OCI-LY7 (cell line): ENCODE results near the gene MAGEF1. TPM values are rescaled to one million over a fixed set of nuclear protein-coding genes. Genes with fewer than 3 reads are reported as not detected.

ENCODE experiments used
- BruUV-seq: library from RNA; stranded (reverse); fragments of 400-500 nt; replicated peaks from 2 replicates; lab custom pipeline; 2021; lab: Mats Ljungman, UMichigan
- CTCF ChIA-PET: fragments of 300-600 bp; sonication (Branson Sonifier 250); formaldehyde crosslinking; loops from one replicate; lab custom pipeline; 2022; ENCODE audit warnings: antibody characterized with exemption; ENCODE audit not compliant: unreplicated experiment; lab: Charles Lee
- POLR2A ChIA-PET: fragments of 300-600 bp; sonication (Branson Sonifier 250); formaldehyde crosslinking; loops from one replicate; lab custom pipeline; 2022; ENCODE audit warnings: antibody characterized with exemption; lab: Charles Lee
- DNase-seq: peaks from one replicate; pipeline ENCODE4 v3.0.0-alpha.2; 2015; ENCODE audit warnings: low spot score
- H2AFZ ChIP-seq: fragments of 200-600 bp; sonication (generic), shearing (Covaris generic); 2 replicates; pipeline ENCODE4 v1.6.1; 2014; ENCODE audit warnings: mild to moderate bottlenecking, antibody characterized with exemption, low read length, moderate library complexity
- H3K27ac ChIP-seq: fragments of 200-600 bp; sonication (generic); 2 replicates; pipeline ENCODE4 v1.5.1; 2014; ENCODE audit warnings: mixed run types, low read depth, mild to moderate bottlenecking, moderate library complexity, low read length, inconsistent platforms; ENCODE audit not compliant: poor library complexity, severe bottlenecking
- H3K36me3 ChIP-seq: fragments of 200-600 bp; sonication (generic); 2 replicates; pipeline ENCODE4 v1.6.1; 2014; ENCODE audit warnings: mild to moderate bottlenecking, antibody characterized with exemption, low read length, moderate library complexity, mixed read lengths; ENCODE audit not compliant: insufficient read depth
- H3K4me1 ChIP-seq: fragments of 200-600 bp; sonication (generic); 2 replicates; pipeline ENCODE4 v1.5.1; 2014; ENCODE audit warnings: mild to moderate bottlenecking, low read length; ENCODE audit not compliant: insufficient read depth, poor library complexity, severe bottlenecking
- H3K4me2 ChIP-seq: fragments of 200-600 bp; sonication (generic); 2 replicates; pipeline ENCODE4 v1.6.1; 2014; ENCODE audit warnings: mild to moderate bottlenecking, low read length
- H3K4me3 ChIP-seq: fragments of 200-600 bp; sonication (generic); 2 replicates; pipeline ENCODE4 v1.5.1; 2014; ENCODE audit warnings: mild to moderate bottlenecking, low read depth, low read length; ENCODE audit not compliant: poor library complexity, severe bottlenecking
- H3K79me2 ChIP-seq: fragments of 200-600 bp; sonication (generic); 2 replicates; pipeline ENCODE4 v1.6.1; 2016; ENCODE audit warnings: low read depth, mild to moderate bottlenecking, low read length, moderate library complexity, mixed read lengths; ENCODE audit not compliant: insufficient read depth
- H3K9me2 ChIP-seq: fragments of 200-600 bp; sonication (generic); 2 replicates; pipeline ENCODE4 v1.6.1; 2016; ENCODE audit warnings: mild to moderate bottlenecking, low read length, mixed read lengths; ENCODE audit not compliant: insufficient read depth
- H3K9me3 ChIP-seq: fragments of 200-600 bp; sonication (generic); 2 replicates; pipeline ENCODE4 v1.6.1; 2014; ENCODE audit warnings: mild to moderate bottlenecking, mixed run types, low read length, mixed read lengths
- H4K20me1 ChIP-seq: fragments of 200-600 bp; sonication (generic); 2 replicates; pipeline ENCODE4 v1.6.1; 2014; ENCODE audit warnings: mild to moderate bottlenecking, antibody characterized with exemption, low read length, moderate library complexity, mixed read lengths; ENCODE audit not compliant: insufficient read depth
- CTCF ChIP-seq: fragments of 200-600 bp; sonication (generic); conservative IDR thresholded peaks from 2 replicates; pipeline ENCODE4 v1.5.1; 2014; ENCODE audit warnings: mild to moderate bottlenecking, antibody characterized with exemption, low read length, moderate library complexity, mixed read lengths
- EZH2phosphoT487 ChIP-seq: fragments of 200-600 bp; sonication (generic); IDR thresholded peaks from 2 replicates; pipeline ENCODE4 v1.6.1; 2018; ENCODE audit warnings: low read depth, borderline replicate concordance, mild to moderate bottlenecking, mixed run types, antibody characterized with exemption, low read length, moderate library complexity, mixed read lengths
- intact Hi-C: fragments of 100-400 bp; cut with micrococcal nuclease; formaldehyde crosslinking; loops from one replicate; pipeline ENCODE4 v1.10.0; 2022; ENCODE audit not compliant: unreplicated experiment
- total RNA-seq, 2 experiments: library from RNA; depleted of rRNA in 1 of 2; stranded (reverse); fragments of >200 nt in 1 of 2; shearing (Covaris generic) in 1 of 2; gene quantifications; 2 replicates each; pipeline ENCODE4 v1.2.3, GENCODE V29; 2014 to 2022

MAGEF1 gene
- total RNA-seq, 2 experiments from 2014 or later, result 29.2 to 47.8 TPM

- Histone ChIP-seq H3K36me3 (no peaks in the 10 kb centered on the region), H2AFZ (no peak overlapping the region), H3K9me2 (no peaks in the 10 kb centered on the region), H3K9me3 (no peaks in the 10 kb centered on the region), H3K4me2 (no peak overlapping the region), H4K20me1 (no peaks in the 10 kb centered on the region), H3K79me2 (no peaks in the 10 kb centered on the region), H3K4me3 (no peak overlapping the region), H3K4me1 (no peaks in the 10 kb centered on the region), H3K27ac (no peak overlapping the region)
- TF ChIP-seq CTCF (no peak), EZH2phosphoT487 (no peak)
- no TSS peak for BruUV-seq
- ChIA-PET POLR2A (no interaction called here), CTCF (no interaction called here)
- intact Hi-C loops, result no loop called here
- no peak for DNase-seq
Measured at GRCh38 chr3:184688882-184689271, 23.0 kb downstream of the MAGEF1 start.

GRCh38 chr3:184688251-184688881, 23.5 kb downstream of the MAGEF1 start:
- Histone ChIP-seq H4K20me1 (no peaks in the 10 kb centered on the region), H3K4me3 (no peak overlapping the region), H3K79me2 (no peaks in the 10 kb centered on the region), H3K9me3 (no peaks in the 10 kb centered on the region), H3K36me3 (no peaks in the 10 kb centered on the region), H3K9me2 (no peaks in the 10 kb centered on the region), H3K27ac (no peak overlapping the region), H3K4me2 (no peak overlapping the region), H2AFZ (no peak overlapping the region), H3K4me1 (no peaks in the 10 kb centered on the region)
- ChIA-PET CTCF (interaction anchor here (0.6 kb wide), 1 partner anchor 50 kb away, joined by 9 read pairs; no protein-coding TSS in a partner anchor), POLR2A (interaction anchor here (1.0 kb wide), 1 partner anchor 125 kb away, joined by 3 read pairs; no protein-coding TSS in a partner anchor)
- TF ChIP-seq CTCF, result no peak
- no peak for TF ChIP-seq EZH2phosphoT487
- no peak for DNase-seq
- BruUV-seq, result no TSS peak
- intact Hi-C loops, result no loop called here

GRCh38 chr3:184687363-184688015, 24.4 kb downstream of the MAGEF1 start:
- ChIA-PET CTCF (interaction anchor here (0.6 kb wide), 1 partner anchor 51 kb away, joined by 9 read pairs; no protein-coding TSS in a partner anchor), POLR2A (interaction anchor here (1.0 kb wide), 1 partner anchor 126 kb away, joined by 3 read pairs; no protein-coding TSS in a partner anchor)
- no peaks in the 10 kb centered on the region for H3K4me1 ChIP-seq
- no peak for DNase-seq
- TF ChIP-seq EZH2phosphoT487 (no peak), CTCF (no peak)
- no peaks in the 10 kb centered on the region for H3K9me2 ChIP-seq
- BruUV-seq, result no TSS peak
- H3K36me3 ChIP-seq, result no peaks in the 10 kb centered on the region
- no peaks in the 10 kb centered on the region for H3K79me2 ChIP-seq
- H3K27ac ChIP-seq, result no peak overlapping the region
- no peaks in the 10 kb centered on the region for H3K9me3 ChIP-seq
- no peak overlapping the region for H3K4me3 ChIP-seq
- H2AFZ ChIP-seq, result no peak overlapping the region
- no peaks in the 10 kb centered on the region for H4K20me1 ChIP-seq
- H3K4me2 ChIP-seq, result no peak overlapping the region
- intact Hi-C loops, result no loop called here
